T-helper 1 cell treated with Interleukin-12 subunit alpha and Interleukin-12 subunit beta and Interleukin-4 antibody, amounts not matched to agents 30 μg/mL and 1 μg/mL, for 36 hours (primary cell): ENCODE data around the gene SLC6A9.
A peak's percentile ranks its signal among the peaks of the same experiment; 100 is the strongest.

Source experiments
- H3K27ac Mint-ChIP-seq: one replicate; pipeline ENCODE4 v1.8.0; 2021; ENCODE audit warnings: mild to moderate bottlenecking, mixed read lengths
- H3K27me3 Mint-ChIP-seq: one replicate; pipeline ENCODE4 v1.8.0; 2021; ENCODE audit warnings: low read depth, mixed read lengths
- H3K36me3 Mint-ChIP-seq: one replicate; pipeline ENCODE4 v1.8.0; 2021; ENCODE audit warnings: low read depth, mixed read lengths
- H3K4me1 Mint-ChIP-seq: one replicate; pipeline ENCODE4 v1.8.0; 2021; ENCODE audit warnings: low read depth, mixed read lengths
- H3K4me3 Mint-ChIP-seq: one replicate; pipeline ENCODE4 v1.8.0; 2021; ENCODE audit warnings: mild to moderate bottlenecking, moderate library complexity, mixed read lengths
- H3K9me3 Mint-ChIP-seq: one replicate; pipeline ENCODE4 v1.8.0; 2021; ENCODE audit warnings: mixed read lengths

The SLC6A9 gene

DNA sequence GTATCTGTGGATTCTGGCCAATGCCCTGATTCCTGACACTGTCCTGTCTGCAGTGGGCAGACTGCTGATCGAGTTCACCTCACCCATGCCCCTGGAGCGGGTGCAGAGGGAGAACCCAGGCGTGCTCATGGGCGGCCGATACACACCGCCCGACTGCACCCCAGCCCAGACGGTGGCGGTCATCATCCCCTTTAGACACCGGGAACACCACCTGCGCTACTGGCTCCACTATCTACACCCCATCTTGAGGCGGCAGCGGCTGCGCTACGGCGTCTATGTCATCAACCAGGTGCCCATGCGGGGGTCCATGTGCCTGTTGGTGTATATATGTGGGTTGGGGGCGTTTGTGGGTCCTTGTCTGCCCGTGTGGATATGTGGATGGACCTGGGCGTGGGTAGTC, 49.6 kb downstream of the SLC6A9 start:
- no peaks in the 10 kb centered on the region for H3K27me3 Mint-ChIP-seq
- H3K27ac Mint-ChIP-seq: no peak overlapping the region
- no peaks in the 10 kb centered on the region for H3K9me3 Mint-ChIP-seq
- H3K36me3 Mint-ChIP-seq: peaks cover 18% of the 10 kb centered on the region
- peaks cover 28% of the 10 kb centered on the region for H3K4me1 Mint-ChIP-seq
- no peak overlapping the region for H3K4me3 Mint-ChIP-seq

DNA sequence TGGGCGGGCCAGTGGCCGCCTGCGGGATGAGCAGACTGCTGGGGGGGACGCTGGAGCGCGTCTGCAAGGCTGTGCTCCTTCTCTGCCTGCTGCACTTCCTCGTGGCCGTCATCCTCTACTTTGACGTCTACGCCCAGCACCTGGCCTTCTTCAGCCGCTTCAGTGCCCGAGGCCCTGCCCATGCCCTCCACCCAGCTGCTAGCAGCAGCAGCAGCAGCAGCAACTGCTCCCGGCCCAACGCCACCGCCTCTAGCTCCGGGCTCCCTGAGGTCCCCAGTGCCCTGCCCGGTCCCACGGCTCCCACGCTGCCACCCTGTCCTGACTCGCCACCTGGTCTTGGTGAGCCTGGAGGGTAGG, 50.1 kb downstream of the SLC6A9 start:
- no peaks in the 10 kb centered on the region for H3K9me3 Mint-ChIP-seq
- H3K4me1 Mint-ChIP-seq: peaks cover 32% of the 10 kb centered on the region
- H3K4me3 Mint-ChIP-seq: no peak overlapping the region
- H3K27ac Mint-ChIP-seq: no peak overlapping the region
- peaks cover 18% of the 10 kb centered on the region for H3K36me3 Mint-ChIP-seq
- no peaks in the 10 kb centered on the region for H3K27me3 Mint-ChIP-seq

DNA sequence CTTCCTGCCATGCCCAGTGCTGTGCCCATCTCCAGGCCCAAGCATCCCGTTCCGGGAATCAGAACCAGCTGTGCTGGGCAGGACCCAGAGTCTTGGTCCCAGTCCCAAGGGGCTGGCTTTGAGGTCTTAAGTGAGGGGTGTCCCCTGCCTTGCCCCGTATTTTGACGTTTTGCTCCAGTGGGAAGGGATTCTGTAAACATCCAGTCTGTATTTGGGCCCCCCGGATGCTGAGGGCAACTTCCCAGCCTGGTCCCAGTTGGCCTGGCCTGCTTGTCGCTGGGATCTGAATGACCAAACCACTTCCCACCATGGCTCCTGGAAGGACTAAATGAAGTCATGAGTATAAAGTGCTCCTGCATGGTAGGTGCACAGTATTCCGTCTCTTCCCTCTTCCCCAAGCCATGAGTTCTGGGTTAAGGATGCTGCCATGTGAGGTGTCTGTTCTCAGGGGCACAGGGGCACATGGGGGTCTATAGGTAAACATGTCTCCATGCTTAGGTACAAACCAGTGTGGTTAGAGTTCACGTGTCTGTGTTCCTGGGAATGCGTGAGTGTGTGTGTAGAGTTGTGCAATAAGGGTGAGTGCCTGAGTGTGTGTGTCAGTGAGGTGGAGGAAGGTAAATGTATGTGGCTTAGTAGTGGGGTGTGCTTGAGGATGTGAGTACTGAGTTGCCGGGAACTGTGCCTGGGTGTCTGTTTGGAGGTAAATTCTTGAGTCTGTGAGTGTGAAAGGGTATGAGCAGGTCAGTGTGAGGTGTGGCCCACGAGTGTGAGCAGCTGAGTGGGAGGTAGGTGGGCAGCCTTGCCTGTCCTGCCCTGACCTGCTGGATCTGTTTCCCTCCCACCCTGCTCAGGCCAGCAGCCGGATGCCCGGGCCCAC, 50.8 kb downstream of the SLC6A9 start:
- Mint-ChIP-seq H3K36me3 (peaks cover 18% of the 10 kb centered on the region), H3K27me3 (no peaks in the 10 kb centered on the region), H3K4me3 (peak overlapping the region; percentile 82), H3K9me3 (no peaks in the 10 kb centered on the region), H3K27ac (no peak overlapping the region), H3K4me1 (peaks cover 38% of the 10 kb centered on the region)

DNA sequence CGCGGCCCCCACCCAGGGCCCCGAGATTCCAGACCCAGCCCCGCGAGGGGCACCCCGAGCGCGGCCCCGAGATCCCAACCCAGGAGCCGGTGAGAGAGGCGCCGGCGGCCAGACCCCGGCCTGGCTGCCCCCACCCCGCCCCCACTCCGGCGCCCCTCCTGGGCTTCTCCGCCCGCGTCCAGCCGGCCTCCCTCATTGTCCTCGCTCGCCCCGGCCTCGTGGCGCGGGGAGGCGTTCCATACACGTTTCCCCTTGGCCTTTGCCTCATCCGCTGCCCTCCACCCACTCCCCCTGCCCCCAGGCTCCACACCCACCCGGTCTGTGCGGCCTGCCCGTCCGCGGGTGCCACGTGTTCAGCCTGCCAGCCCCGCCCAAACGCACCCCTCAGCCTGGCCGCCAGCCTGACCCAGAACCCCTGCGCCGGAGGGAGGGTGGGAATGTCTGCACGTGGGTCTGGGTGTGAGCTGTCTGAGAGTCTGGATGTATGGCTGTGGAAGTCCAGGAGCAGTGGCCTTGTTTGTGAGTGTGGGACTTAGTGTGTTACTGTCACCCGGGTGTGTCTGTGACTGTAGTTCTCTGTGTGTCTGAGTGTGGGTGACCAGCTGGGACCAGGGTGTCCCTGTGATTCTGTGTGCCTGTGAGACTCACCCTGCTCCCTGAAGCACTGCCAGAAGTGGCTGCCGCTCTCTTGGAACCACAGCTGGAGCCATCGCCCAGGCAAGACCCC, 51.6 kb downstream of the SLC6A9 start:
- H3K9me3 Mint-ChIP-seq: no peaks in the 10 kb centered on the region
- H3K4me3 Mint-ChIP-seq: peak overlapping the region; percentile 82
- peaks cover 18% of the 10 kb centered on the region for H3K36me3 Mint-ChIP-seq
- peak overlapping the region; percentile 56 for H3K27ac Mint-ChIP-seq
- H3K27me3 Mint-ChIP-seq: no peaks in the 10 kb centered on the region
- H3K4me1 Mint-ChIP-seq: peaks cover 38% of the 10 kb centered on the region

DNA sequence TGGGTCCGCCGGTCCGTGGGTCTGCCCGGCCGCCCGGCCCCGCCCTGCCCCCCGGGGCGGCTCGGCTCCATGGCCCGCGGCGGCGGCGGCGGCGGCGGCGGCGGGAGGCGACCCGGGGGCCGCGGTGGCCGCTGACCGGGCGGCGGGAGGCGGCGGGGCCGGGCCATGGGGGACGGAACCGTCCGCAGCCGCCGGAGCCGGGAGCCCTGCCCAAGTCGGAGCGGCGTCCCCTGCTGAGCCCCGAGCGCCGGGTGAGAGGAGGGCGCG, 52.1 kb downstream of the SLC6A9 start:
- H3K27ac Mint-ChIP-seq: no peak overlapping the region
- peaks cover 18% of the 10 kb centered on the region for H3K36me3 Mint-ChIP-seq
- H3K27me3 Mint-ChIP-seq: no peaks in the 10 kb centered on the region
- peaks cover 40% of the 10 kb centered on the region for H3K4me1 Mint-ChIP-seq
- H3K4me3 Mint-ChIP-seq: no peak overlapping the region
- no peaks in the 10 kb centered on the region for H3K9me3 Mint-ChIP-seq

DNA sequence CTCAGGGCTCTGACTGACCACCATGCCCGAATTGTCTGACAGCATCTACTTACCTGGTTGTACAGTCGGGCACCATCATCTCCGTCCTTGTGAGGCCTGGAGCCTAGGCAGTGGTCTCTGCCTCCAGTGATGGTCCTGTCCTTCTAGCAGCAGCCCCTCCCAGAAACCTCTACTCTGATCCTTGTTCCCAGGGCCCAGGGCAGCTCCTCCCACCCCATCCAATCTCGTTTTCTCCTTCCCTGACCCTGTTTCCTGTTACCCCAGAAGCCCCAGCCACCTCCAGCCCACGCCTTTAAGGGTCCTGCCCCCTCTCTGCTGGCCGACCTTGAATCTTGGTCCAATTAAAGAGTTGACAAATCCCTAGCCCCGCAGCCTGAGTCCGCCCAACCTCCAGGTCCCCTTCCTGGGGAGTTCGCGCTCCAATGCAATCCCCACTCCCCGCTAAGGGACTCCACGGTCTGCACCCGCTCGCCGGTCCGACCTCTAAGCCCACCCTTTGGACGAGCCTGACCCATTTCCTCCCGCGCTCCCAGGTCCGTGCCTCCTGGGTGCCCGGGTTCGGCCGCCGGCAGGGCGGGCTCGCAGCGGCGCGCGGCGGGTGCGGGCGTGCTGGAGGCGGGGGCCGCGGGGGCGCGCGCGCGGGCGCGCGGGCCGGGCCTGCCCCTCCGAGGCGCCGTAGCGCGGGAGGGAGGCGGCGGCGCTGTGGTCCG, 52.6 kb downstream of the SLC6A9 start, which contains the start of gene B4GALT2:
Gene B4GALT2 (plus strand): TSS at position 660 of the 710 bp plus-strand sequence. CDS start 1,951 bp downstream, outside the sequence.
- H3K27ac Mint-ChIP-seq: peak within 1 kb of the TSS; percentile 56
- peak within 1 kb of the TSS; percentile 82 for H3K4me3 Mint-ChIP-seq
- no peaks in the 10 kb centered on the region for H3K27me3 Mint-ChIP-seq
- peaks cover 18% of the 10 kb centered on the region for H3K36me3 Mint-ChIP-seq
- no peaks in the 10 kb centered on the region for H3K9me3 Mint-ChIP-seq
- H3K4me1 Mint-ChIP-seq: peaks cover 45% of the 10 kb centered on the region

DNA sequence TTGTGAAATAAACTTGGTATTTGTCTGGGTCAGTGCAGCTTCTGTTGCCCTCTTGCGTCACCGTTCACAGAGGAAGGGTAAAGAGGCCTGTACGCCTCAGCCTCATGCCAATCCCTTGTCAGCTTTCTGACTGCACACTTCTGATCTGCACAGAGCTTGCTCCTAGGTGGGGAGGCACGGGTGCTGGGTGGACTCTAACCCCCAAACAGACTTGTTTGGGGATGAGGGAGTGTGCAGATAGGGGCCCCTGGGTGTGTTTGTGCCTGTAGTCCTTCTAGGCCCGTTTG, 53.1 kb downstream of the SLC6A9 start:
- H3K36me3 Mint-ChIP-seq: peaks cover 19% of the 10 kb centered on the region
- peak overlapping the region; percentile 7 for H3K27ac Mint-ChIP-seq
- H3K9me3 Mint-ChIP-seq: no peaks in the 10 kb centered on the region
- peaks cover 50% of the 10 kb centered on the region for H3K4me1 Mint-ChIP-seq
- H3K4me3 Mint-ChIP-seq: peak overlapping the region; percentile 70
- no peaks in the 10 kb centered on the region for H3K27me3 Mint-ChIP-seq

DNA sequence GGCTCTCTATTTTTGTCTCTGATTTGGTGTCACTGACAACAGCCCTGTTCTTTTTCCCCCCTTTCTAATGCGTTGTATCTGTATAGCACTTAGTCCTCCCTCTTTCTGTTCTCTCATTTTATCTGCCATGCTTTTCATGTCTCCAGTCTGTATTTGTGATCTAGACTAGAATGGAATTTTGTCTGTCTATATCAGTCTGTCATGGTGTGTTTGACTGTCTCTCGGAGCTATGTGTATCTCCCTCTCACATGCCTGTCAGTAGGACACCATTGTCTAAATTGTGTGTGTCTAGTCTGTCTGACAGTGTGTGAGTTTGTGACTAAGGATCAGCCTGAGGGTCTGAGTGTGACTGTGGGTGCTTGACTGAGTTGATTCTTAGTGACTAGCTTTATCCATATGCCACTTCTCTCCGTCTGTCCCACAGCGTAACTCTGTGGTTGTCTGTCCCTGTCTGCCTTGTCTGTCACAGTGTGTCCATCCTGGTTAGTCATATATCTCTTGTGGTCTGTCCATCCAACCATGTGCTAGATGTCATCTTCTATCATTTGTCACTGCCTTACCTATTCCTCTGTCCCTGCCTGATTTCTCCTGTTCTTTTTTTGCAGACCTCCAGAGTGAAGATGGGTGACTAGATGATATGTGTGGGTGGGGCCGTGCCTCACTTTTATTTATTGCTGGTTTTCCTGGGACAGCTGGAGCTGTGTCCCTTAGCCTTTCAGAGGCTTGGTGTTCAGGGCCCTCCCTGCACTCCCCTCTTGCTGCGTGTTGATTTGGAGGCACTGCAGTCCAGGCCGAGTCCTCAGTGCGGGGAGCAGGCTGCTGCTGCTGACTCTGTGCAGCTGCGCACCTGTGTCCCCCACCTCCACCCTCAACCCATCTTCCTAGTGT, 53.6 kb downstream of the SLC6A9 start:
- Mint-ChIP-seq H3K36me3 (peaks cover 20% of the 10 kb centered on the region), H3K4me1 (peaks cover 51% of the 10 kb centered on the region), H3K9me3 (no peaks in the 10 kb centered on the region), H3K27ac (no peak overlapping the region), H3K27me3 (no peaks in the 10 kb centered on the region), H3K4me3 (peak overlapping the region; percentile 70)

DNA sequence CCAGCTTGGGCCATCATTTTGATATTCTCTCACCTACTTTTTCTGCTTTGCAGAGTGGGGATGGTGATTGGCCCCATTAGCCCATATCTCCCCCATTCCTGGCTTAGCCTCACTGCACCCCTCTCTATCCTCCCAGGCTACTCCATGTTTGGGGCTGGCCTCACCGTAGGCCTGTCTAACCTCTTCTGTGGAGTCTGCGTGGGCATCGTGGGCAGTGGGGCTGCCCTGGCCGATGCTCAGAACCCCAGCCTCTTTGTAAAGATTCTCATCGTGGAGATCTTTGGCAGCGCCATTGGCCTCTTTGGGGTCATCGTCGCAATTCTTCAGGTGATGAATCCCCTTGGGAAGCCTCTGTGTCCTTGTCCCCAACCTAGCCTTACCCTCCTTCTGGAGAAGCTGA, 54.4 kb downstream of the SLC6A9 start:
- Mint-ChIP-seq H3K27ac (no peak overlapping the region), H3K4me1 (peaks cover 49% of the 10 kb centered on the region), H3K36me3 (peaks cover 21% of the 10 kb centered on the region), H3K27me3 (no peaks in the 10 kb centered on the region), H3K4me3 (peak overlapping the region; percentile 87), H3K9me3 (no peaks in the 10 kb centered on the region)

DNA sequence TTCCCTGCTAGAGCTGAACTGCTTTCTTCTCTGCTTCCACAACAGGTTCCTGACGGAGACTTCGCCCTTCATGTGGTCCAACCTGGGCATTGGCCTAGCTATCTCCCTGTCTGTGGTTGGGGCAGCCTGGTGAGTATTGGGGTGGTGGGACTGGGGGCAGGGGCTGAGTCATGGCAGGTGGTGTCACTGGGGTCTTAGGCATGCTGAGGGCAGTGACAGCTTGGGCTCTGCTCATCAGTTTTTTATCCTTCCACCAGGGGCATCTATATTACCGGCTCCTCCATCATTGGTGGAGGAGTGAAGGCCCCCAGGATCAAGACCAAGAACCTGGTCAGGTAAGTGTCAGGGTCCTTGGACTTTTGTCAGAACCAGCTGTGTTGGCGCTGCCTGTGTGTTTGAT, 55.2 kb downstream of the SLC6A9 start:
- H3K27me3 Mint-ChIP-seq: no peaks in the 10 kb centered on the region
- peak overlapping the region; percentile 87 for H3K4me3 Mint-ChIP-seq
- H3K4me1 Mint-ChIP-seq: peaks cover 51% of the 10 kb centered on the region
- peak overlapping the region; percentile 72 for H3K27ac Mint-ChIP-seq
- H3K9me3 Mint-ChIP-seq: no peaks in the 10 kb centered on the region
- H3K36me3 Mint-ChIP-seq: peaks cover 21% of the 10 kb centered on the region

DNA sequence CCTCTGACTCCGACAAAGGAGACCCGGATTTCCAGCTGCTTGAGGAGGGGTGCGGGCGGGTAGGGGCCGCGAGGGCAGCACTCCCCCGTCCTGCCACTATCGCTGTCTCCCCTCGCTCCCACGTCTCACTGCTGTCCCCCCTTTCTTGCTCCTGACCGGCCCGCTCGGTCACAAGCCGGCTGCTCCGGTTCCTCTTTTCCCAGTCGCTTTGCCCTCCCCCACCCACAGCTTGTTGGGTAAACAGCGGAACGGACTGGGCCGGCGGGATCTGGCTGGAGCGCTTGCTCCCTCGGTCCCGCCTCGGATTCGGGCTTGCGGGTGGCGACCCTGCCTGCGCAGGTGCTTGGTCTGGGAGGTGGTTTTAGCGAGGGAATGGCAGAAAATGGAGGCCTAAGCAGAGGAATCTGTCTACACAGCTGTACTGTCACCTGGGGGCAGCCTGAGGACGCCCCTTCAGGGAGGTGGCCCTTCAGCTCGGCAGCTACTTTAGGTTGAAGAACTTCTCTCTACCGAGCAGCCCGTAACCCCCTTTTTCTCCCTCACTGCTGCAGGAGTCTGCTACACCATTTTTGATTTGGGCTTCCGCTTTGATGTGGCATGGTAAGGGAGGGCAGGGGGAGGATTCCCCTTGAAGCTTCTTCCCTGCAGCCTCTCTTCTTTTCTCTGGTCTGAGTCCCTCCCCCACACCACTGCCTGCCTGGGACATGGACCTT, 55.9 kb downstream of the SLC6A9 start:
- Mint-ChIP-seq H3K36me3 (peaks cover 21% of the 10 kb centered on the region), H3K27me3 (no peaks in the 10 kb centered on the region), H3K4me3 (peak overlapping the region; percentile 87), H3K9me3 (no peaks in the 10 kb centered on the region), H3K4me1 (peaks cover 53% of the 10 kb centered on the region), H3K27ac (peak overlapping the region; percentile 72)

DNA sequence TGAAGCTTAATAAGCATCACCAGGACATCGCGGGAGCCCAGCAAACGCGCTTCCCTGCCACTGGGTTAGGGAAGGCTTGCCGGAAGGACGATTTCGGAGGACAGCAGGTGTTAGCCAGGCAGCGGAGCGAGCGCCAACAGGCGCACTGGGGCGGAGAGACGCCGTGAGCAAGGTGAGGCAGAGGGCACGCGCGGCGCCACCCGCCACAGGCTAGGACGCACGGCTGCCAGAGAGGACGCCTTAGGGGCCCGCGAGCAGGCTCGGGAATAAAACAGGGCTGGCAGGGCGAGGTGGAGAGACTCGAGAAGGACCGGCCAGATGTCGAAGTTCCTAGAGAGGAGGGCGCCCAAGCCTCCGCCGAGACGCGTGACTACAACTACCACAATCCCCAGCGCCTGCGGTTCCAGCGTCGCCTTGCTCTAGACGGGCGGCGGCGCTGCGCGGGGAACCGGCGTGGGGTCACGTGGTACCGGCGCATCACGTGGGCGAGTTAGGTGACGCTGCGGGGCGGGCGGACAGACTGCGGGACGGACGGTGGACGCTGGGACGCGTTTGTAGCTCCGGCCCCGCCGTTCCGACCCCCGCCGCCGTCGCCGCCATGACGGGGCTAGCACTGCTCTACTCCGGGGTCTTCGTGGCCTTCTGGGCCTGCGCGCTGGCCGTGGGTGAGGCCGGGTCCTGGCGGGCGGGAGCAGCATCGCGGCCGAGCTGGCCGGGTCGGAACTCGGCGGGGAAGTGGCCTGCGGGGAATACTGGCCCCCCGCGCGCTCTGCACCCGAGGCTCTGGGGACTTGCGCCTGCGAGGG, 56.6 kb downstream of the SLC6A9 start, which contains the start of gene ATP6V0B:
Gene ATP6V0B (plus strand): TSS at position 518 of the 806 bp plus-strand sequence. CDS start 81 bp downstream, at position 599.
- Mint-ChIP-seq H3K4me1 (peaks cover 55% of the 10 kb centered on the region), H3K27ac (peak within 1 kb of the TSS; percentile 96)

DNA sequence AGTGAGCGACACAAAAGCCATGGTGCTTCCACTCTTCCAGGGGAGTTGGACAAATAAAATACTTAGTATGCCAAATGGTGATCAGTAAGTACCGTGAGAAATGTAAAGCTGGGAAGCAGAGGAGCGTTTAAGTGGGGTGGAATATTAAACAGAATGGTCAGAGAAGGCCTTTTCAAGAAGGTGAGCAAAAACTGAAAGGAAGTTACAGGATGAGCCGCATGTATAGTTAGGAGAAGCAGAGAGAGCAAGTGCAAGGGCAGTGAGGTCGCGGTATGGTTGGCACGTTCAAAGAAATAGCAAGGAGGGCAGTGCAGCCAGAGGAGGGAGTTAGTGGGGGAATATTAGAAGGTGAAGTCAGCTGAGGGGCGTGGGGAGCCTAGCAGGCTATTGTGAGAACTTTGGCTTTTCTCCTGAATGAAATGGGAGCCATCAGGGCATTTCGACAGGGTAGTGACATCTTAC, 57.2 kb downstream of the SLC6A9 start:
- H3K27me3 Mint-ChIP-seq: no peaks in the 10 kb centered on the region
- H3K4me1 Mint-ChIP-seq: peaks cover 61% of the 10 kb centered on the region
- H3K4me3 Mint-ChIP-seq: peak overlapping the region; percentile 87
- no peaks in the 10 kb centered on the region for H3K9me3 Mint-ChIP-seq
- H3K27ac Mint-ChIP-seq: peak overlapping the region; percentile 96
- peaks cover 23% of the 10 kb centered on the region for H3K36me3 Mint-ChIP-seq

More for the DNA sequence above, 56.6 kb downstream of the SLC6A9 start, which contains the start of gene ATP6V0B:
- Mint-ChIP-seq H3K36me3 (peaks cover 23% of the 10 kb centered on the region), H3K4me3 (peak within 1 kb of the TSS; percentile 87), H3K27me3 (no peaks in the 10 kb centered on the region), H3K9me3 (no peaks in the 10 kb centered on the region)
